GM23338 (cell line): Measurements from ENCODE around the gene DGKH. TPM values are rescaled to one million over a fixed set of nuclear protein-coding genes. Genes with fewer than 3 reads are reported as not detected.
A peak's percentile ranks its signal among the peaks of the same experiment; 100 is the strongest.

Experiments used
- ATAC-seq: fragments of 200-7000 bp; cut with Tn5 transposase; 3 replicates; pipeline ENCODE4 v1.9.1; 2020
- DNase-seq: peaks from one replicate; pipeline ENCODE4 v3.0.0-alpha.2; 2015; ENCODE audit warnings: low spot score
- H2AFZ ChIP-seq: fragments of 200-600 bp; sonication (generic); 2 replicates; pipeline ENCODE4 v1.8.0; 2016; ENCODE audit warnings: antibody characterized with exemption, mild to moderate bottlenecking, moderate library complexity
- H3F3A ChIP-seq: fragments of 200-600 bp; sonication (generic); replicated peaks from 2 replicates; pipeline ENCODE4 v1.8.0; 2017; ENCODE audit warnings: antibody characterized with exemption, mixed run types, low read depth
- H3K27ac ChIP-seq: fragments of 200-600 bp; sonication (generic); 2 replicates; pipeline ENCODE4 v1.6.1; 2016; ENCODE audit warnings: low read depth
- H3K27me3 ChIP-seq: fragments of 200-600 bp; sonication (generic); 2 replicates; pipeline ENCODE4 v1.8.0; 2016; ENCODE audit warnings: mild to moderate bottlenecking, mixed run types, moderate library complexity; ENCODE audit not compliant: insufficient read depth
- H3K36me3 ChIP-seq: fragments of 200-600 bp; sonication (generic); 2 replicates; pipeline ENCODE4 v1.8.0; 2016; ENCODE audit warnings: mild to moderate bottlenecking; ENCODE audit not compliant: insufficient read depth
- H3K4me1 ChIP-seq: fragments of 200-600 bp; sonication (generic); 2 replicates; pipeline ENCODE4 v1.8.0; 2016; ENCODE audit warnings: mild to moderate bottlenecking, moderate library complexity; ENCODE audit not compliant: insufficient read depth
- H3K4me2 ChIP-seq: fragments of 200-600 bp; sonication (generic); 2 replicates; pipeline ENCODE4 v1.7.1; 2017; ENCODE audit warnings: mixed run types
- H3K4me3 ChIP-seq: fragments of 200-600 bp; sonication (generic); 2 replicates; pipeline ENCODE4 v1.6.1; 2016; ENCODE audit warnings: mixed run types
- H3K79me2 ChIP-seq: fragments of 200-600 bp; sonication (generic); replicated peaks from 2 replicates; pipeline ENCODE4 v1.8.0; 2017; ENCODE audit warnings: mild to moderate bottlenecking; ENCODE audit not compliant: insufficient read depth
- H3K9me2 ChIP-seq: fragments of 200-600 bp; sonication (generic); 2 replicates; pipeline ENCODE4 v1.8.0; 2017; ENCODE audit not compliant: insufficient read depth
- H4K20me1 ChIP-seq: fragments of 200-600 bp; sonication (generic); replicated peaks from 2 replicates; pipeline ENCODE4 v1.8.0; 2017; ENCODE audit warnings: mild to moderate bottlenecking; ENCODE audit not compliant: insufficient read depth
- H3K27ac Mint-ChIP-seq: 2 replicates; pipeline ENCODE4 v1.8.0; 2020; ENCODE audit warnings: inconsistent platforms, mild to moderate bottlenecking, moderate library complexity, mixed read lengths
- H3K27me3 Mint-ChIP-seq: 3 replicates; pipeline ENCODE4 v1.8.0; 2022; ENCODE audit warnings: low read depth, mild to moderate bottlenecking, moderate library complexity, mixed read lengths, inconsistent platforms; ENCODE audit not compliant: insufficient read depth, poor library complexity
- H3K36me3 Mint-ChIP-seq: 3 replicates; pipeline ENCODE4 v1.8.0; 2021; ENCODE audit warnings: low read depth, mild to moderate bottlenecking, inconsistent platforms, moderate library complexity, mixed read lengths
- H3K4me1 Mint-ChIP-seq: 3 replicates; pipeline ENCODE4 v1.8.0; 2020; ENCODE audit warnings: mild to moderate bottlenecking, inconsistent platforms, mixed read lengths
- H3K4me3 Mint-ChIP-seq: 3 replicates; pipeline ENCODE4 v1.8.0; 2021; ENCODE audit warnings: moderate library complexity, mild to moderate bottlenecking, inconsistent platforms, mixed read lengths
- H3K9me3 Mint-ChIP-seq: 3 replicates; pipeline ENCODE4 v1.8.0; 2020; ENCODE audit warnings: moderate library complexity, mild to moderate bottlenecking, inconsistent platforms, mixed read lengths
- CREB1 ChIP-seq: fragments of 250-450 bp; sonication (Bioruptor Pico); IDR thresholded peaks from 2 replicates; pipeline ENCODE4 v1.5.0; 2020; ENCODE audit warnings: low read depth, mild to moderate bottlenecking, moderate library complexity
- EZH2 ChIP-seq: fragments of 200-600 bp; sonication (generic); IDR thresholded peaks from one replicate; pipeline ENCODE4 v1.8.0; 2017; ENCODE audit warnings: antibody characterized with exemption, mild to moderate bottlenecking, low read depth; ENCODE audit not compliant: unreplicated experiment
- POLR2AphosphoS5 ChIP-seq: IDR thresholded peaks from 2 replicates; pipeline ENCODE4 v1.6.1; 2016; ENCODE audit warnings: antibody characterized with exemption, low read depth
- STAT1 ChIP-seq: IDR thresholded peaks from one replicate; pipeline ENCODE4 v1.6.1; 2016; ENCODE audit warnings: antibody characterized with exemption; ENCODE audit not compliant: unreplicated experiment
- ZNF114 ChIP-seq: fragments of 250-450 bp; sonication (Bioruptor Pico); IDR thresholded peaks from 2 replicates; pipeline ENCODE4 v1.5.0; 2020; ENCODE audit warnings: mild to moderate bottlenecking, moderate library complexity
- polyA plus RNA-seq: library from polyadenylated mRNA; unstranded; fragments of >200 nt; fragmentation: Nextera tagmentation; extraction: Ambion mirVana; gene quantifications from 2 replicates; pipeline ENCODE4 v1.2.1, GENCODE V29; 2016
- total RNA-seq: library from RNA; depleted of rRNA; stranded (reverse); fragments of >200 nt; shearing (Covaris generic); gene quantifications from 2 replicates; pipeline ENCODE4 v1.2.3, GENCODE V29; 2014
- TF ChIP-seq, protein P1 (sequence below): fragments of 250-450 bp; sonication (Bioruptor Pico); IDR thresholded peaks from 2 replicates; pipeline ENCODE4 v1.5.0; 2020; ENCODE audit warnings: mild to moderate bottlenecking, moderate library complexity
- TF ChIP-seq, protein P2 (sequence below), 2 experiments: fragments of 200-600 bp in 1 of 2; sonication (generic) in 1 of 2; conservative IDR thresholded peaks; 2 replicates each; pipeline versions ENCODE4 v1.5.1 to v1.6.1; 2016 to 2017; ENCODE audit warnings: antibody characterized with exemption in 2 of 2, low read depth in 2 of 2, mild to moderate bottlenecking in 2 of 2, moderate library complexity in 1 of 2
- TF ChIP-seq, protein P3 (sequence below): IDR thresholded peaks from one replicate; pipeline ENCODE4 v1.6.1; 2018; ENCODE audit warnings: antibody characterized with exemption; ENCODE audit not compliant: unreplicated experiment

The DGKH gene
- total and polyA plus RNA-seq, 2 experiments from 2014 or later, result 2.1 to 7.5 TPM

DNA sequence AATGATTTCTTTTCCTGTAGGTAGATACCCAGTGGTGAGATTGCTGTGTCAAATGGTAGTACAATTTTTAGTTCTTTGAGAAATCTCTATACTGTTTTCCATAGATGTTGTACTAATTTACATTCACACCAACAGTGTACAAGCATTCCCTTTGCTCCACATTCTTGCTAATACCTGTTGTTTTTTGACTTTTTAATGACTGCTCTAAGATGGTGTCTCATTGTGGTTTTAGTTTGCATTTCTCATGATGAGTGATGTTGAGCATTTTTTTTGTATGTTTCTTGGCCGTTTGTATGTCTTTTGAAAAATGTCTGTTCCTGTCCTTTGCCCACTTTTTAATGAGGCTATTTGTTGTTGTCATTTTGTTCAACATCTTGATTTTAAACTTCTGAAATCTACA is 103.3 kb downstream of the DGKH start (continued):
- TF ChIP-seq, protein P1, sequence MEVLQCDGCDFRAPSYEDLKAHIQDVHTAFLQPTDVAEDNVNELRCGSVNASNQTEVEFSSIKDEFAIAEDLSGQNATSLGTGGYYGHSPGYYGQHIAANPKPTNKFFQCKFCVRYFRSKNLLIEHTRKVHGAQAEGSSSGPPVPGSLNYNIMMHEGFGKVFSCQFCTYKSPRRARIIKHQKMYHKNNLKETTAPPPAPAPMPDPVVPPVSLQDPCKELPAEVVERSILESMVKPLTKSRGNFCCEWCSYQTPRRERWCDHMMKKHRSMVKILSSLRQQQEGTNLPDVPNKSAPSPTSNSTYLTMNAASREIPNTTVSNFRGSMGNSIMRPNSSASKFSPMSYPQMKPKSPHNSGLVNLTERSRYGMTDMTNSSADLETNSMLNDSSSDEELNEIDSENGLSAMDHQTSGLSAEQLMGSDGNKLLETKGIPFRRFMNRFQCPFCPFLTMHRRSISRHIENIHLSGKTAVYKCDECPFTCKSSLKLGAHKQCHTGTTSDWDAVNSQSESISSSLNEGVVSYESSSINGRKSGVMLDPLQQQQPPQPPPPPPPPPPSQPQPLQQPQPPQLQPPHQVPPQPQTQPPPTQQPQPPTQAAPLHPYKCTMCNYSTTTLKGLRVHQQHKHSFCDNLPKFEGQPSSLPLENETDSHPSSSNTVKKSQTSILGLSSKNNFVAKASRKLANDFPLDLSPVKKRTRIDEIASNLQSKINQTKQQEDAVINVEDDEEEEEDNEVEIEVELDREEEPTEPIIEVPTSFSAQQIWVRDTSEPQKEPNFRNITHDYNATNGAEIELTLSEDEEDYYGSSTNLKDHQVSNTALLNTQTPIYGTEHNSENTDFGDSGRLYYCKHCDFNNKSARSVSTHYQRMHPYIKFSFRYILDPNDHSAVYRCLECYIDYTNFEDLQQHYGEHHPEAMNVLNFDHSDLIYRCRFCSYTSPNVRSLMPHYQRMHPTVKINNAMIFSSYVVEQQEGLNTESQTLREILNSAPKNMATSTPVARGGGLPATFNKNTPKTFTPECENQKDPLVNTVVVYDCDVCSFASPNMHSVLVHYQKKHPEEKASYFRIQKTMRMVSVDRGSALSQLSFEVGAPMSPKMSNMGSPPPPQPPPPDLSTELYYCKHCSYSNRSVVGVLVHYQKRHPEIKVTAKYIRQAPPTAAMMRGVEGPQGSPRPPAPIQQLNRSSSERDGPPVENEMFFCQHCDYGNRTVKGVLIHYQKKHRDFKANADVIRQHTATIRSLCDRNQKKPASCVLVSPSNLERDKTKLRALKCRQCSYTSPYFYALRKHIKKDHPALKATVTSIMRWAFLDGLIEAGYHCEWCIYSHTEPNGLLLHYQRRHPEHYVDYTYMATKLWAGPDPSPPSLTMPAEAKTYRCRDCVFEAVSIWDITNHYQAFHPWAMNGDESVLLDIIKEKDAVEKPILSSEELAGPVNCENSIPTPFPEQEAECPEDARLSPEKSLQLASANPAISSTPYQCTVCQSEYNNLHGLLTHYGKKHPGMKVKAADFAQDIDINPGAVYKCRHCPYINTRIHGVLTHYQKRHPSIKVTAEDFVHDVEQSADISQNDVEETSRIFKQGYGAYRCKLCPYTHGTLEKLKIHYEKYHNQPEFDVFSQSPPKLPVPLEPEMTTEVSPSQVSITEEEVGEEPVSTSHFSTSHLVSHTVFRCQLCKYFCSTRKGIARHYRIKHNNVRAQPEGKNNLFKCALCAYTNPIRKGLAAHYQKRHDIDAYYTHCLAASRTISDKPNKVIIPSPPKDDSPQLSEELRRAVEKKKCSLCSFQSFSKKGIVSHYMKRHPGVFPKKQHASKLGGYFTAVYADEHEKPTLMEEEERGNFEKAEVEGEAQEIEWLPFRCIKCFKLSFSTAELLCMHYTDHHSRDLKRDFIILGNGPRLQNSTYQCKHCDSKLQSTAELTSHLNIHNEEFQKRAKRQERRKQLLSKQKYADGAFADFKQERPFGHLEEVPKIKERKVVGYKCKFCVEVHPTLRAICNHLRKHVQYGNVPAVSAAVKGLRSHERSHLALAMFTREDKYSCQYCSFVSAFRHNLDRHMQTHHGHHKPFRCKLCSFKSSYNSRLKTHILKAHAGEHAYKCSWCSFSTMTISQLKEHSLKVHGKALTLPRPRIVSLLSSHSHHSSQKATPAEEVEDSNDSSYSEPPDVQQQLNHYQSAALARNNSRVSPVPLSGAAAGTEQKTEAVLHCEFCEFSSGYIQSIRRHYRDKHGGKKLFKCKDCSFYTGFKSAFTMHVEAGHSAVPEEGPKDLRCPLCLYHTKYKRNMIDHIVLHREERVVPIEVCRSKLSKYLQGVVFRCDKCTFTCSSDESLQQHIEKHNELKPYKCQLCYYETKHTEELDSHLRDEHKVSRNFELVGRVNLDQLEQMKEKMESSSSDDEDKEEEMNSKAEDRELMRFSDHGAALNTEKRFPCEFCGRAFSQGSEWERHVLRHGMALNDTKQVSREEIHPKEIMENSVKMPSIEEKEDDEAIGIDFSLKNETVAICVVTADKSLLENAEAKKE (CRISPR knock-in tag), result no peak

DNA sequence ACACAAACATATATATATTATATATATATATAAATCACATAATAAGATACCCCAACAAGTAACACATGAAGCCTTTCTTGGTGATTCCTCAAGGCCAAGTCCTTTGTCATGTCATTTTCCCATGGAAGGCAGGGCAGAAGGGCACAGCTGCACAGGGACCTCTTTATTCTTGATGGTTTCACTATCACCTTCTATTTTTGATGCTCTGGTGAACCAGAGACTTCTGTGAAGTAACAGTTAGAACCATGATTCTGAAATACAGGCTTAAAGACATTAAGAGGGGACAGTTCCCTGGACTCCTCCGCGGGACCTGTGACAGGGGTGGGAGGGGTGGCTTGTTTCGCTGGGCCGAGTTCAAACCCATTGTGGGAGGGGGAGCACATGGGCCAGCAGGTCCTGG is 104.0 kb downstream of the DGKH start:
- no peak overlapping the region for H3K4me3 Mint-ChIP-seq
- H3K9me3 Mint-ChIP-seq, result no peaks in the 10 kb centered on the region
- TF ChIP-seq CREB1 (CRISPR knock-in tag) (no peak), STAT1 (no peak), EZH2 (no peak), ZNF114 (no peak), POLR2AphosphoS5 (no peak)
- TF ChIP-seq, protein P2, sequence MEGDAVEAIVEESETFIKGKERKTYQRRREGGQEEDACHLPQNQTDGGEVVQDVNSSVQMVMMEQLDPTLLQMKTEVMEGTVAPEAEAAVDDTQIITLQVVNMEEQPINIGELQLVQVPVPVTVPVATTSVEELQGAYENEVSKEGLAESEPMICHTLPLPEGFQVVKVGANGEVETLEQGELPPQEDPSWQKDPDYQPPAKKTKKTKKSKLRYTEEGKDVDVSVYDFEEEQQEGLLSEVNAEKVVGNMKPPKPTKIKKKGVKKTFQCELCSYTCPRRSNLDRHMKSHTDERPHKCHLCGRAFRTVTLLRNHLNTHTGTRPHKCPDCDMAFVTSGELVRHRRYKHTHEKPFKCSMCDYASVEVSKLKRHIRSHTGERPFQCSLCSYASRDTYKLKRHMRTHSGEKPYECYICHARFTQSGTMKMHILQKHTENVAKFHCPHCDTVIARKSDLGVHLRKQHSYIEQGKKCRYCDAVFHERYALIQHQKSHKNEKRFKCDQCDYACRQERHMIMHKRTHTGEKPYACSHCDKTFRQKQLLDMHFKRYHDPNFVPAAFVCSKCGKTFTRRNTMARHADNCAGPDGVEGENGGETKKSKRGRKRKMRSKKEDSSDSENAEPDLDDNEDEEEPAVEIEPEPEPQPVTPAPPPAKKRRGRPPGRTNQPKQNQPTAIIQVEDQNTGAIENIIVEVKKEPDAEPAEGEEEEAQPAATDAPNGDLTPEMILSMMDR (conservative IDR thresholded peaks at IDR 0.05; ENCODE audit: low read depth in 2 of 2), result no peak
- TF ChIP-seq, protein P3, sequence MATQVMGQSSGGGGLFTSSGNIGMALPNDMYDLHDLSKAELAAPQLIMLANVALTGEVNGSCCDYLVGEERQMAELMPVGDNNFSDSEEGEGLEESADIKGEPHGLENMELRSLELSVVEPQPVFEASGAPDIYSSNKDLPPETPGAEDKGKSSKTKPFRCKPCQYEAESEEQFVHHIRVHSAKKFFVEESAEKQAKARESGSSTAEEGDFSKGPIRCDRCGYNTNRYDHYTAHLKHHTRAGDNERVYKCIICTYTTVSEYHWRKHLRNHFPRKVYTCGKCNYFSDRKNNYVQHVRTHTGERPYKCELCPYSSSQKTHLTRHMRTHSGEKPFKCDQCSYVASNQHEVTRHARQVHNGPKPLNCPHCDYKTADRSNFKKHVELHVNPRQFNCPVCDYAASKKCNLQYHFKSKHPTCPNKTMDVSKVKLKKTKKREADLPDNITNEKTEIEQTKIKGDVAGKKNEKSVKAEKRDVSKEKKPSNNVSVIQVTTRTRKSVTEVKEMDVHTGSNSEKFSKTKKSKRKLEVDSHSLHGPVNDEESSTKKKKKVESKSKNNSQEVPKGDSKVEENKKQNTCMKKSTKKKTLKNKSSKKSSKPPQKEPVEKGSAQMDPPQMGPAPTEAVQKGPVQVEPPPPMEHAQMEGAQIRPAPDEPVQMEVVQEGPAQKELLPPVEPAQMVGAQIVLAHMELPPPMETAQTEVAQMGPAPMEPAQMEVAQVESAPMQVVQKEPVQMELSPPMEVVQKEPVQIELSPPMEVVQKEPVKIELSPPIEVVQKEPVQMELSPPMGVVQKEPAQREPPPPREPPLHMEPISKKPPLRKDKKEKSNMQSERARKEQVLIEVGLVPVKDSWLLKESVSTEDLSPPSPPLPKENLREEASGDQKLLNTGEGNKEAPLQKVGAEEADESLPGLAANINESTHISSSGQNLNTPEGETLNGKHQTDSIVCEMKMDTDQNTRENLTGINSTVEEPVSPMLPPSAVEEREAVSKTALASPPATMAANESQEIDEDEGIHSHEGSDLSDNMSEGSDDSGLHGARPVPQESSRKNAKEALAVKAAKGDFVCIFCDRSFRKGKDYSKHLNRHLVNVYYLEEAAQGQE, result no peak
- H3K27ac Mint-ChIP-seq, result 0 out of 2 replicates have a peak overlapping the region, but pooled peaks have one; percentile 50
- Histone ChIP-seq H3K9me2 (no peaks in the 10 kb centered on the region), H3K4me2 (no peak overlapping the region), H3K36me3 (no peaks in the 10 kb centered on the region), H3K79me2 (no peaks in the 10 kb centered on the region), H4K20me1 (no peaks in the 10 kb centered on the region), H3K4me1 (no peaks in the 10 kb centered on the region), H2AFZ (no peak overlapping the region), H3K27me3 (no peaks in the 10 kb centered on the region), H3K4me3 (no peak overlapping the region), H3F3A (no peaks in the 10 kb centered on the region), H3K27ac (no peak overlapping the region)
- H3K36me3 Mint-ChIP-seq, result peaks cover 3% of the 10 kb centered on the region; the same call in 2 of the 3 replicates
- H3K27me3 Mint-ChIP-seq, result no peaks in the 10 kb centered on the region
- ATAC-seq (no peak), DNase-seq (no peak)
- H3K4me1 Mint-ChIP-seq, result peaks cover 9% of the 10 kb centered on the region; the same call in 2 of the 3 replicates
